Cerebellar cortex (tissue), 1 donor: ENCODE measurements around the gene AGPAT2.
A peak's percentile ranks its signal among the peaks of the same experiment; 100 is the strongest.

Source experiments
- DNase-seq: peaks from one replicate; pipeline ENCODE4 v3.0.0-alpha.2; 2015; ENCODE audit warnings: low spot score

The AGPAT2 gene

DNA sequence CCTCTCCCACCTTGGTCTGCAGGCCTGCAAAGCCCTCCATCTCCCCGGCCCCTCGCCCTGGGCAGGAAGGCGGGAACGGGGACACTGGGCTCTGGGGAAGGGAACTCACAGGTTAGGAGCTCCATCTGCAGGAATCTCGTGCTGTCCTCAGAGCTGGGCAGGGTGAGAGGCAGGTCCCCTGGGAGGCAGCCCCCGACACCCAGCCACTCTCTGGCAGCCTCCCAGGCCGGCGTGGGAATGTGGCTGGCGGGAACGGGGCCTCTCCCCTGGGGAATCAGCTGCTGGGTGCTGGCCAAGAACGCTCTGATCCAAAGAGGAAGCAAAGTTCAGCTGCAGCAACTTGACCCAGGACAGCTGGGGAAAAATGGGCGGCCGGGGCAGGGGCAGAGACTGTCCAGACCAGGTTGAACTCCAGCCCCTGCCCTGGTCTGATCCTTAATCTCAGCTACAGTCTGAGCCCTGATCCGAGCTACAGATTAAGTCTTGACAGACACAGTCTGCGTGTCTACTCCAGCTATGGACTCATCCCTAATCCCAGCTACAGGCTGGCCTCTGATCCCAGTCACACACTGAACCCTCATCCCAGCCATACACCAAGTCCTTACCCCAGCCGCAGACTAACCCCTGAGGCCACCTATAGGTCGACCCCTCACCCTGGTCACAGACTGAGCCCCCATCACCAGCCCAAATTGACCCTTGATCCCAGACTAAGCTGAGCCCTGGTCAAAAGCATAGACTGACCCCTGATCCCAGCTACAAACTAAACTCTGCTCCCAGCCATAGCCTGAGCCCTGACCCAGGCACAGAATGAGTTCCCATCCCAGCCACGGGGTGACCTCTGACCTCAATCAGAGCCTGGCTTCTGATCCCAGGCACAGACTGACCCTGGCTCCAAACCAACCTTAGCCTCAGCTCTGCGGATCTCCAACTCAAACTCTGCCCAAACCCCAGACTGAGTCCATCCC lies 61.9 kb downstream of the AGPAT2 start:
- DNase-seq: peak; percentile 54

DNA sequence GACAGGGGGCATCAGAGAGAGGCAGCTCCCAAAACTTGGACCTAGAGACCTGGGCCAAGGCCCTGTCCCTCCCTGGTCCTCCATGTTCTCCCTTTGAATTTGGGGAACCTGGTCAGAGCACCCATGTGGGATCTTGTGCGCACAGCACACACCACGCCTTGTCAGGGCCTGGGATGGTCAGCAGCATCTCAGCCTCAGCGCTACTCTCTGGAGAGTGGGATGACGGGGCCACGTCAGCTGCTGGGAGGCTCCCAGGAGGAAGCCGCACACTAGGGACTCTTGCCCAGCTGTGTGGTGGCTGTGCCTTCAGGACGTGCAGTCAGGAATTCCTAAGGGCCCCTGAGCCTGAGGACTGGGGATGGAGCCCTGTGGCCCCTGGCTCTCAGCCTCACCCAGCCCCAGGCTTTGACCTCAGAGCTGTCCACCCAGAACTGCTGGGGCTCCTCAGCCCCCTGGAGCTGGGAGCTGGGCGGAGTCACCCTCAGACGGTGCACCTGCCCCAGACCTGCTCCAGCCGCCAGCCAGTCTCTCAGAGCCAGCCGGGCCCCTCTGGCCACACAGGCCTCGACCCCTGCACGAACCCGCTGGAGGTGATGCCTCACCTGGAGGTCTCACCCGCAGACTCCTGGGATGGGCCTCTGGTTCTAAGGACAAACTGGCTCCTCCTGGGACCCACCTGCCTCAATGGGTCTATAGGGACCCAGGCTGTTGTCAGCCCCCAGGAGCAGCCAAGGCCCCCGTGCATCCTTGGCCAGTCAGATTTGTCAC lies 62.9 kb downstream of the AGPAT2 start:
- no peak for DNase-seq

DNA sequence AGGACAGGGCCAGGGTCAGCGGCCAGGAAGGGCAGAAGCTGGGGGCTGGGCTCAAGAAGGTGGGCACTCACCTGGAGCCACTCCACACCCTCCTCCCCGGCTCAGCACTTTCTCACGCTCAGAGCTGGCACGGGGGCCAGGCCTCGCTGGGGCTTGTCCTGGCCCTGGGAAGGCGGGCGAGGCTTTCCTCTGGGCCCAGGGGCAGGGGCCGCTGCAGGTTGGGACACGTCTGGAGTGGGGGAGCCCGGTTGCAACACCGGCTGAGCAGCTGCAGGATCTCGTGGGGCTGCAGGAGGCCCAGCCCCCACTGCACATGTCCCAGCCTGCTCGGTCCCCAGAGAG lies 63.4 kb downstream of the AGPAT2 start:
- DNase-seq: no peak
